CD8-positive, alpha-beta memory T cell (primary cell): ENCODE results near the gene UST. TPM values are rescaled to one million over a fixed set of nuclear protein-coding genes. Genes with fewer than 3 reads are reported as not detected.

Experiments used
- CTCF ChIA-PET: fragments of 350-600 bp; sonication (Branson Sonifier 250); formaldehyde crosslinking; loops from one replicate; lab custom pipeline; 2021; ENCODE audit warnings: antibody characterized with exemption; lab: Charles Lee
- POLR2A ChIA-PET: fragments of 350-600 bp; sonication (Branson Sonifier 250); formaldehyde crosslinking; loops from one replicate; lab custom pipeline; 2021; ENCODE audit warnings: antibody characterized with exemption; lab: Charles Lee
- DNase-seq, 5 donors: peaks; one replicate each; pipeline versions ENCODE4 v3.0.0 to v3.0.0-alpha.2; 2020 to 2022; ENCODE audit warnings: mixed read lengths in 1 of 5
- H3K27ac ChIP-seq: one replicate; pipeline ENCODE4 v1.7.0; 2013; ENCODE audit warnings: low read depth, mild to moderate bottlenecking, low read length, moderate library complexity
- H3K27me3 ChIP-seq: 2 replicates; pipeline ENCODE4 v1.7.0; 2013; ENCODE audit warnings: low read length, mild to moderate bottlenecking; ENCODE audit not compliant: insufficient read depth, poor library complexity, severe bottlenecking
- H3K36me3 ChIP-seq: 2 replicates; pipeline ENCODE4 v1.7.0; 2013; ENCODE audit warnings: mild to moderate bottlenecking, low read length, moderate library complexity; ENCODE audit not compliant: insufficient read depth
- H3K4me1 ChIP-seq: 2 replicates; pipeline ENCODE4 v1.7.0; 2013; ENCODE audit warnings: mild to moderate bottlenecking, low read length, moderate library complexity; ENCODE audit not compliant: insufficient read depth
- H3K4me3 ChIP-seq: 2 replicates; pipeline ENCODE4 v1.7.0; 2013; ENCODE audit warnings: mild to moderate bottlenecking, low read length
- H3K9me3 ChIP-seq: 2 replicates; pipeline ENCODE4 v1.7.0; 2013; ENCODE audit warnings: mild to moderate bottlenecking, low read length
- H3K27ac Mint-ChIP-seq, 8 donors: one replicate each; pipeline ENCODE4 v1.8.0; 2020 to 2021; ENCODE audit warnings: mixed read lengths in 8 of 8, mild to moderate bottlenecking in 6 of 8, inconsistent platforms in 3 of 8, moderate library complexity in 3 of 8
- H3K27me3 Mint-ChIP-seq, 2 donors: one replicate each; pipeline ENCODE4 v1.8.0; 2020 to 2021; ENCODE audit warnings: mixed read lengths in 2 of 2, mild to moderate bottlenecking in 1 of 2, moderate library complexity in 1 of 2
- H3K36me3 Mint-ChIP-seq, 3 donors: one replicate each; pipeline ENCODE4 v1.8.0; 2020 to 2021; ENCODE audit warnings: mixed read lengths in 3 of 3, inconsistent platforms in 1 of 3, mild to moderate bottlenecking in 1 of 3
- H3K4me1 Mint-ChIP-seq, 3 donors: one replicate each; pipeline ENCODE4 v1.8.0; 2020 to 2021; ENCODE audit warnings: mixed read lengths in 3 of 3, inconsistent platforms in 1 of 3, mild to moderate bottlenecking in 1 of 3
- H3K4me3 Mint-ChIP-seq, 7 donors: one replicate each; pipeline ENCODE4 v1.8.0; 2020 to 2021; ENCODE audit warnings: mixed read lengths in 7 of 7, mild to moderate bottlenecking in 6 of 7, moderate library complexity in 4 of 7, inconsistent platforms in 2 of 7
- H3K9me3 Mint-ChIP-seq, 5 donors: one replicate each; pipeline ENCODE4 v1.8.0; 2020 to 2022; ENCODE audit warnings: mixed read lengths in 5 of 5, mild to moderate bottlenecking in 3 of 5, moderate library complexity in 2 of 5, inconsistent platforms in 1 of 5
- polyA plus RNA-seq: library from polyadenylated mRNA; unstranded; fragments of 300-500 nt; fragmentation: Illumina TruSeq; gene quantifications from one replicate; pipeline ENCODE4 v1.2.3, GENCODE V29; 2021
- total RNA-seq, 2 experiments: library from RNA; stranded (reverse); gene quantifications; one replicate each; pipeline ENCODE4 v1.2.3, GENCODE V29; 2021

UST gene
- total and polyA plus RNA-seq, 3 experiments from 2014 or later: 2.4 to 7.8 (median 6.4) TPM

DNA sequence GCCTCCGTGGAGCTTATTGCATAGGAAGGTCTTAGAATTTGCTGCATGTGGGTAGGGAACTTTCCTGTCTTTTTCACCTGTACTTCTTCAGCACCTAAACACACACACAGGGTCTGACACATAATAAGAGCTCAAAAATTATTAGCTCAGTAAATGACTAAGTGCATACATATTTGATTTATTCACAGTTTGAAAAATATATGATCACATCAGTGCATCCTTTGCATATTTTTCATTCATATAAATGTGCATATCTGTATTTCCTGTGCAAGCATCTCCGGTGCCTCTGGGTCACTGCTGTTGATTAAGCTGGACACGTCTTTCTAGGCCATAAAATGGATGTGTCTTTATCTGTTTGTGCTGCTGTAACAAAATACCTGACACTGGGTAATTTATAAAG, 234.7 kb downstream of the UST start:
- H3K4me1 Mint-ChIP-seq: peaks cover 0 to 4% (median 0%) of the 10 kb centered on the region in 3 donors
- H3K27me3 ChIP-seq: no peaks in the 10 kb centered on the region
- no peak overlapping the region for H3K4me3 ChIP-seq
- H3K27ac ChIP-seq: no peak overlapping the region
- H3K4me1 ChIP-seq: no peaks in the 10 kb centered on the region
- no peak overlapping the region for H3K27ac Mint-ChIP-seq
- H3K9me3 ChIP-seq: no peaks in the 10 kb centered on the region
- H3K27me3 Mint-ChIP-seq: no peaks in the 10 kb centered on the region
- no peaks in the 10 kb centered on the region for H3K36me3 ChIP-seq
- H3K4me3 Mint-ChIP-seq: no peak overlapping the region
- ChIA-PET CTCF (no interaction called here), POLR2A (no interaction called here)
- DNase-seq: no peak
- no peaks in the 10 kb centered on the region for H3K9me3 Mint-ChIP-seq
- H3K36me3 Mint-ChIP-seq: peaks cover 8 to 16% (median 14%) of the 10 kb centered on the region in 3 donors

- no peak overlapping the region for H3K27ac ChIP-seq
- Mint-ChIP-seq H3K27me3 (no peaks in the 10 kb centered on the region), H3K4me3 (no peak overlapping the region), H3K9me3 (no peaks in the 10 kb centered on the region), H3K36me3 (peaks cover 10 to 21% (median 13%) of the 10 kb centered on the region in 3 donors), H3K27ac (peak overlapping the region in 1 of 8 donors; percentile 4), H3K4me1 (peaks cover 0 to 4% (median 0%) of the 10 kb centered on the region in 3 donors)
- no peaks in the 10 kb centered on the region for H3K36me3 ChIP-seq
- no peak overlapping the region for H3K4me3 ChIP-seq
- ChIA-PET POLR2A (no interaction called here), CTCF (no interaction called here)
- H3K9me3 ChIP-seq: no peaks in the 10 kb centered on the region
- H3K4me1 ChIP-seq: no peaks in the 10 kb centered on the region
- DNase-seq: no peak
- no peaks in the 10 kb centered on the region for H3K27me3 ChIP-seq
Measured at GRCh38 chr6:148983101-148983761, 236.4 kb downstream of the UST start.

DNA sequence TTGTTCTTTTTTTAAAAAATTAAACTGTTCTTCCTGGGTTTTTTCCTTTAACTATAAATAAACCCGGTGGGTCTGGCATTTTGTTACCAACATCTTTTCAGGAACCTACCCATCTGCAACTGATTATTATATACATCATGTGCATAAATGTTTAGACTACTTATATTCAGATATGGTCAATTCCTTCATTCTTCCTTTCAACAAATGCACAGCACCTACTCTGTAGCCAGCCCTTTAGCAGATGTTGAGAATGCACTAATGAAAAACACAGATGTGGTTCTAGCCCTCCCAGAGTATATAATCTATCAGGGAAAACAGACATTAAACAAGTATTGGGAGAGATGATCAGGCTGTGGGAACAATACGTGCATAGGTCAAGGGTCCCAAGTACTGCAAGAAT, 237.1 kb downstream of the UST start:
- Mint-ChIP-seq H3K9me3 (no peaks in the 10 kb centered on the region), H3K4me3 (no peak overlapping the region), H3K27ac (no peak overlapping the region), H3K27me3 (no peaks in the 10 kb centered on the region), H3K4me1 (peaks cover 0 to 3% (median 2%) of the 10 kb centered on the region in 3 donors), H3K36me3 (peaks cover 10 to 21% (median 13%) of the 10 kb centered on the region in 3 donors)
- no peak for DNase-seq
- ChIA-PET CTCF (no interaction called here), POLR2A (no interaction called here)
- Histone ChIP-seq H3K9me3 (no peaks in the 10 kb centered on the region), H3K4me3 (no peak overlapping the region), H3K27me3 (no peaks in the 10 kb centered on the region), H3K36me3 (no peaks in the 10 kb centered on the region), H3K27ac (no peak overlapping the region), H3K4me1 (no peaks in the 10 kb centered on the region)

DNA sequence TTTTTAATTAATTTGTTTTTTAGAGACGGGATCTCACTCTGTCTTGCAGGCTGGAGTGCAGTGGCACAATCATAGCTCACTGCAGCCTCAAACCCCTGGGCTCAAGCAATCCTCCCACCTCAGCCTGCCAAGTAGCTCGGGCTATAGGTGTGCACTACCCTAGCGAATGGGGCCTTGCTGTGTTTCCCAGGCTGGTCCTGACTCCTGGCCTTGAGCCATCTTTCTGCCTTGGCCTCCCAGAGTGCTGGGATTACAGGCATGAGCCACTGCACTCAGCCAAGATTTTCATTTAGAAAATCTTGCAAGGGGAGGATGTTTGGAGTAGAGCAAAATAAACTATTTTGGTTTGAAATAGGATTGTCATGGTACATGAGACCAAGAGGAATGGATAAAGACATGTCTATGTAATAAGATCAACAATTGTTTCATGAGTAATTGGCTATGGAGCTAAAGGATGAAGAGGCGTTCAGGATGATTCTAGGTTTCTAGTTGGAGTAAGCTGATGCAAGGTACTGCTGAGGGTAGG, 237.8 kb downstream of the UST start:
- Histone ChIP-seq H3K4me3 (no peak overlapping the region), H3K27me3 (no peaks in the 10 kb centered on the region), H3K27ac (no peak overlapping the region), H3K36me3 (no peaks in the 10 kb centered on the region), H3K4me1 (no peaks in the 10 kb centered on the region), H3K9me3 (no peaks in the 10 kb centered on the region)
- ChIA-PET CTCF (no interaction called here), POLR2A (no interaction called here)
- H3K36me3 Mint-ChIP-seq: peaks cover 10 to 21% (median 13%) of the 10 kb centered on the region in 3 donors
- no peaks in the 10 kb centered on the region for H3K9me3 Mint-ChIP-seq
- no peak overlapping the region for H3K27ac Mint-ChIP-seq
- no peak for DNase-seq
- no peak overlapping the region for H3K4me3 Mint-ChIP-seq
- H3K27me3 Mint-ChIP-seq: no peaks in the 10 kb centered on the region
- peaks cover 0 to 3% (median 0%) of the 10 kb centered on the region in 3 donors for H3K4me1 Mint-ChIP-seq

DNA sequence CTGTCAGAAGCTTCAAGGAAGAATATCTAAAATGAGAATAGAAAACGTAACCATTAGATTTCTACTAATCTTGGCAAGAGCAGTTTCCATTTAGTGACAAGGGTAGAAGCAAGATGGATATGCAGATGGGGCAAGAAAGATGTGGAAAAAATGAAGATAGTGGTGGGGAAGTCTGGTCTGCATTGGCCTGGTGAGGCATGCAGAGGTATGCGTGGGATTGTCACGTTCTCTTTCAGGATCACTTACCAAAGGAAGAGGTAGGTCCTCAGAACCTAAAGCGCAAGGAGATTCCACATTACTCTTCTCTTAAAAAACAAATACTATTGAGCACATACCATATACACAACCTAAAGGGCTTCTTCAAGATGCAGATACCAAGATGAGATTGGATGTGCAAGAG, 238.7 kb downstream of the UST start:
- Mint-ChIP-seq H3K27ac (no peak overlapping the region), H3K9me3 (no peaks in the 10 kb centered on the region), H3K4me1 (peaks cover 0 to 3% (median 0%) of the 10 kb centered on the region in 3 donors), H3K4me3 (no peak overlapping the region), H3K36me3 (peaks cover 10 to 25% (median 13%) of the 10 kb centered on the region in 3 donors), H3K27me3 (no peaks in the 10 kb centered on the region)
- ChIA-PET POLR2A (no interaction called here), CTCF (no interaction called here)
- Histone ChIP-seq H3K4me3 (no peak overlapping the region), H3K36me3 (no peaks in the 10 kb centered on the region), H3K4me1 (no peaks in the 10 kb centered on the region), H3K27ac (no peak overlapping the region), H3K9me3 (no peaks in the 10 kb centered on the region), H3K27me3 (no peaks in the 10 kb centered on the region)
- DNase-seq: no peak

DNA sequence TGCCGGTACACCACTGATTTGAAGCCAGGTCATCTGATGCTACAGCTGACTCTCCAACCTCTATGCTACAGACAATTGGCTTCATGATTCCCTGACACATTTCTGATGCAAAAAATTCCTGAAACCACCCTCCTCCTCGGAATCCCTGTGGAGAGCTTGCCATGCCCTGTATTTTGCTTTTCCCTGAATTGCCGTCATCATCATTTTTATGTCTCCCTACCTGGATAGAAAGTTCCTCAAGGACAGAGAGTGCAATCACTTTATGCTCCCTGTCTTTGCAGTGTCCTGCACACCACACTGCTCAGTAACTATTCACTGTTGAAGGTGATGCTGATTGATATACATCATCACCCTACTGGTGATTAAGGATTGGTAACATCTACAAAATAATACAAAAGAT, 239.8 kb downstream of the UST start:
- Histone ChIP-seq H3K4me1 (no peaks in the 10 kb centered on the region), H3K9me3 (no peaks in the 10 kb centered on the region), H3K27ac (no peak overlapping the region), H3K27me3 (no peaks in the 10 kb centered on the region), H3K4me3 (no peak overlapping the region), H3K36me3 (no peaks in the 10 kb centered on the region)
- no peaks in the 10 kb centered on the region for H3K27me3 Mint-ChIP-seq
- H3K4me3 Mint-ChIP-seq: no peak overlapping the region
- POLR2A ChIA-PET: no interaction called here
- H3K36me3 Mint-ChIP-seq: peaks cover 9 to 27% (median 17%) of the 10 kb centered on the region in 3 donors
- H3K4me1 Mint-ChIP-seq: peaks cover 0 to 3% (median 0%) of the 10 kb centered on the region in 3 donors
- CTCF ChIA-PET: no interaction called here
- H3K27ac Mint-ChIP-seq: peak overlapping the region in 2 of 8 donors; percentile 1 to 10
- H3K9me3 Mint-ChIP-seq: no peaks in the 10 kb centered on the region
- no peak for DNase-seq

GRCh38 chr6:148987982-148988381, 241.2 kb downstream of the UST start:
- CTCF ChIA-PET: no interaction called here

DNA sequence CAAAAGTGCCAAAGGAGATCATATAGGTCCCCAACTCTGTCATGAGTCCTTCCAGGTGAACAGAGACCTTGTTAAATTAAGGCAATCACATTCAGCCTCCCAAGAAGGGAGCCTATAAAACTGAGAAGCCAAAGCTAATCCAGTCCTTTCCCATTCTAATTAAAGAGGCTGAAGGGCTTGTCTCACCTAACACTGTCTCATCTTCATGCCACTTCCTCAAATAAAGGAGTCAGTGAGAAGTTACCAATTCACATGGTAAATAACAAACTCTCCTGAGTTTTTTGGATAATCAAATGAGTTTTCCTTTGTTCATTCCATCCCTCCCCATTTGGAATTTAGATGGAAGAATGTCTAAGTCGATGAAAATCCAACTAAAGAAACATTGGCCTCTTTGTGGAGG, 242.8 kb downstream of the UST start:
- Histone ChIP-seq H3K27me3 (no peaks in the 10 kb centered on the region), H3K36me3 (no peaks in the 10 kb centered on the region), H3K4me1 (no peaks in the 10 kb centered on the region), H3K27ac (no peak overlapping the region), H3K4me3 (no peak overlapping the region), H3K9me3 (no peaks in the 10 kb centered on the region)
- no peak for DNase-seq
- H3K9me3 Mint-ChIP-seq: peaks cover 0 to 6% (median under 1%) of the 10 kb centered on the region in 5 donors
- no peak overlapping the region for H3K4me3 Mint-ChIP-seq
- ChIA-PET POLR2A (no interaction called here), CTCF (interaction anchor here (0.6 kb wide), 1 partner anchor 464 kb away, joined by 3 read pairs; no protein-coding TSS in a partner anchor)
- H3K27ac Mint-ChIP-seq: no peak overlapping the region
- peaks cover 13 to 39% (median 29%) of the 10 kb centered on the region in 3 donors for H3K36me3 Mint-ChIP-seq
- peaks cover 0 to 3% (median 0%) of the 10 kb centered on the region in 3 donors for H3K4me1 Mint-ChIP-seq
- H3K27me3 Mint-ChIP-seq: no peaks in the 10 kb centered on the region

More at GRCh38 chr6:148987982-148988381, 241.2 kb downstream of the UST start:
- POLR2A ChIA-PET: no interaction called here
- H3K9me3 ChIP-seq: no peaks in the 10 kb centered on the region
- Mint-ChIP-seq H3K4me3 (no peak overlapping the region), H3K27me3 (no peaks in the 10 kb centered on the region), H3K27ac (peak overlapping the region in 2 of 8 donors; percentile 0 to 10), H3K9me3 (peaks cover 0 to 5% (median 0%) of the 10 kb centered on the region in 5 donors), H3K36me3 (peaks cover 9 to 31% (median 24%) of the 10 kb centered on the region in 3 donors), H3K4me1 (peaks cover 0 to 3% (median 0%) of the 10 kb centered on the region in 3 donors)
- no peak overlapping the region for H3K27ac ChIP-seq
- H3K36me3 ChIP-seq: no peaks in the 10 kb centered on the region
- DNase-seq: no peak
- H3K4me1 ChIP-seq: no peaks in the 10 kb centered on the region
- H3K4me3 ChIP-seq: no peak overlapping the region
- no peaks in the 10 kb centered on the region for H3K27me3 ChIP-seq
